Activated B cell treated with CpG ODN at 0.5 μM for 24 hours (primary cell): ENCODE results near the gene STUM. TPM values are rescaled to one million over a fixed set of nuclear protein-coding genes. Genes with fewer than 3 reads are reported as not detected.

Source experiments
- ATAC-seq: fragments of 200-7000 bp; cut with Tn5 transposase; one replicate; pipeline ENCODE4 v1.10.0; 2021; ENCODE audit warnings: low read depth, mild to moderate bottlenecking, moderate library complexity
- CTCF ChIA-PET: fragments of 350-600 bp; sonication (Branson Sonifier 250); formaldehyde crosslinking; loops from one replicate; lab custom pipeline; 2021; ENCODE audit warnings: antibody characterized with exemption; lab: Charles Lee
- POLR2A ChIA-PET: fragments of 350-600 bp; sonication (Branson Sonifier 250); formaldehyde crosslinking; loops from one replicate; lab custom pipeline; 2021; ENCODE audit warnings: antibody characterized with exemption; lab: Charles Lee
- DNase-seq: peaks from one replicate; pipeline ENCODE4 v3.0.0; 2022
- H3K27ac Mint-ChIP-seq: one replicate; pipeline ENCODE4 v1.8.0; 2020; ENCODE audit warnings: mixed read lengths
- H3K27me3 Mint-ChIP-seq: one replicate; pipeline ENCODE4 v1.8.0; 2021; ENCODE audit warnings: mixed read lengths
- H3K36me3 Mint-ChIP-seq: one replicate; pipeline ENCODE4 v1.8.0; 2021; ENCODE audit warnings: low read depth, mixed read lengths
- H3K4me1 Mint-ChIP-seq: one replicate; pipeline ENCODE4 v1.8.0; 2021; ENCODE audit warnings: mixed read lengths
- H3K4me3 Mint-ChIP-seq: one replicate; pipeline ENCODE4 v1.8.0; 2020; ENCODE audit warnings: mild to moderate bottlenecking, mixed read lengths
- H3K9me3 Mint-ChIP-seq: one replicate; pipeline ENCODE4 v1.8.0; 2020; ENCODE audit warnings: mixed read lengths
- intact Hi-C: fragments of 100-400 bp; cut with micrococcal nuclease; formaldehyde crosslinking; loops from one replicate; pipeline ENCODE4 v1.15.1; 2024
- total RNA-seq: library from RNA; stranded (reverse); gene quantifications from 2 replicates; pipeline ENCODE4 v1.2.3, GENCODE V29; 2022
- TF ChIP-seq, protein P1 (sequence below): fragments of 200-600 bp; IDR thresholded peaks from one replicate; pipeline ENCODE4 v1.8.0; 2022; ENCODE audit warnings: antibody characterized with exemption, mild to moderate bottlenecking

STUM gene
- total RNA-seq, 1 donor from 2014 or later = 0.33 TPM

DNA sequence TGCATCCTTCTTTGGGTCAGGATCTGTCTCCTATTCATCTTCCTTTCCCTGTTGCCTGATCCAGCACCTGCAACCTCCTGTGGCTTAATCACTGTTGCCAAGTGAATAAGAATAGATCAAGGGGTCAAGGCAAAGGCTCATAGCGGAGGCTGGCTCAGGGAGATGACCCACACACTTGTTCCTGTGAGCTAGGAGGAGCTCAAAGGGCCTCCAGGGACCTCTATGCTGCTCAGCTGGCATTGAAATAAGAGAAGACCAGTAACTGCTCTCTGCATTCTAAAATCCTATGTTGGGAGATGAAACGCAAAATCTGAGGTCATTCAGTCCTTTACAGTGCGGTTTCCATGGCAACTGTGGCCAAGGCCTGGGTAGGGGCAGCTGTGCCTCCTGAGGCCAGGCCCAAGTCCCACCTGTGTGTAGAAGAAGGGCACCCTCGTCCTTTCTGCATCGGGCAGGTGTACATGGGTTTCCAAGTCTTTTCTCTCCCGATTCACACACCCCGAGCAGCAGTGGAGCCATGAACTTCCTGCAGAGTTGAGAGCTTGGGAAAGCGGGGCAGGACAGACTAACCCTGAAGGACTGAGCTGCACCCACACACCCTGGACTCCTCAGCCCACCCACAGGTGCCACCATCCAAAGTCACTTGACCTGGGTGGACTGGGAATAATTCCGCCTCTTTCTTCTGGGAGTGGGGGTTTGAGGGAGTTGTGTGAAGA lies 27.8 kb upstream of the STUM start:
- Mint-ChIP-seq H3K9me3 (peaks cover 6% of the 10 kb centered on the region), H3K27ac (no peak overlapping the region), H3K4me3 (no peak overlapping the region), H3K4me1 (peaks cover 2% of the 10 kb centered on the region), H3K36me3 (no peaks in the 10 kb centered on the region), H3K27me3 (peaks cover 4% of the 10 kb centered on the region)
- ChIA-PET POLR2A (no interaction called here), CTCF (no interaction called here)
- ATAC-seq (no peak), DNase-seq (no peak)
- intact Hi-C loops = no loop called here
- TF ChIP-seq, protein P1, sequence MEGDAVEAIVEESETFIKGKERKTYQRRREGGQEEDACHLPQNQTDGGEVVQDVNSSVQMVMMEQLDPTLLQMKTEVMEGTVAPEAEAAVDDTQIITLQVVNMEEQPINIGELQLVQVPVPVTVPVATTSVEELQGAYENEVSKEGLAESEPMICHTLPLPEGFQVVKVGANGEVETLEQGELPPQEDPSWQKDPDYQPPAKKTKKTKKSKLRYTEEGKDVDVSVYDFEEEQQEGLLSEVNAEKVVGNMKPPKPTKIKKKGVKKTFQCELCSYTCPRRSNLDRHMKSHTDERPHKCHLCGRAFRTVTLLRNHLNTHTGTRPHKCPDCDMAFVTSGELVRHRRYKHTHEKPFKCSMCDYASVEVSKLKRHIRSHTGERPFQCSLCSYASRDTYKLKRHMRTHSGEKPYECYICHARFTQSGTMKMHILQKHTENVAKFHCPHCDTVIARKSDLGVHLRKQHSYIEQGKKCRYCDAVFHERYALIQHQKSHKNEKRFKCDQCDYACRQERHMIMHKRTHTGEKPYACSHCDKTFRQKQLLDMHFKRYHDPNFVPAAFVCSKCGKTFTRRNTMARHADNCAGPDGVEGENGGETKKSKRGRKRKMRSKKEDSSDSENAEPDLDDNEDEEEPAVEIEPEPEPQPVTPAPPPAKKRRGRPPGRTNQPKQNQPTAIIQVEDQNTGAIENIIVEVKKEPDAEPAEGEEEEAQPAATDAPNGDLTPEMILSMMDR = no peak

DNA sequence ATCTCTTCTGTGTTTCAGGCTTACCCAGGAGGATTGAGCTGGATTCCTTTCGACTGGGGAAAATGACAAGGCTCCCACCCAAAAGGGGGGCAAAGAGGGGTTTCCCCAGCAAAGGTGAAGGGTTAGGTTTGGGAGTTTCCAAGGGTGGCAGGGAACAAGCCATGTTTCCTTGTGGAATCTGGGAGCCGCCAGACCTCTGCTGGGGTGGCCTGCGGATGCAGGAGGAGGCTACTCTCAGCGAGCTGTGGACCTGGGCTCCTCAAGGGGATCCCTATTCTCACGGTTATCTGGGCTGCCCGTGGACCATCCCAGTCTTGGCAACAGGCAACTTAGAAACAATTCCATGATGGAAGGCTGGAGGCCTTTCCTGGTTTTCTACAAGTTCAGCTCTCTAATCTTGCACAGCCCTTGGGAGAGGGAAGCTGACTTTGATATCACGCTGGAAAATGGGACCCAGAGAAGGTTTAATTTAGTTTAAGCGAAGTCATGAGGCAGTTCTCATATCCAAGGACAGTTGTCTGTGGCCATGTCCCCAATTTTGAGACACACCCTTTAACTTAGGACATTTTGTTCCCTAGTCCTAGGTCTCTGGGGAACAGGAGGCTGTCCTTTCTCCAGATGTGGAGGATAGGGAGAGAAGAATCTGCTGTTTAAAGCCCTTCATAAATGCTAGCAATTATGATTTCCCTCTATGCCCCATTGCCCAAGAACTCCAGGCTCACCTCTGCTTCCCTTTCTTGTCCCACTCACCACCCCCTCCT lies 24.7 kb upstream of the STUM start:
- DNase-seq = no peak
- Mint-ChIP-seq H3K4me3 (no peak overlapping the region), H3K9me3 (peaks cover 6% of the 10 kb centered on the region), H3K4me1 (no peaks in the 10 kb centered on the region), H3K27ac (no peak overlapping the region), H3K36me3 (no peaks in the 10 kb centered on the region), H3K27me3 (peaks cover 4% of the 10 kb centered on the region)
- CTCF ChIA-PET = no interaction called here
- ATAC-seq = no peak
- intact Hi-C loops = no loop called here
- TF ChIP-seq, protein P1 = no peak
- POLR2A ChIA-PET = no interaction called here

DNA sequence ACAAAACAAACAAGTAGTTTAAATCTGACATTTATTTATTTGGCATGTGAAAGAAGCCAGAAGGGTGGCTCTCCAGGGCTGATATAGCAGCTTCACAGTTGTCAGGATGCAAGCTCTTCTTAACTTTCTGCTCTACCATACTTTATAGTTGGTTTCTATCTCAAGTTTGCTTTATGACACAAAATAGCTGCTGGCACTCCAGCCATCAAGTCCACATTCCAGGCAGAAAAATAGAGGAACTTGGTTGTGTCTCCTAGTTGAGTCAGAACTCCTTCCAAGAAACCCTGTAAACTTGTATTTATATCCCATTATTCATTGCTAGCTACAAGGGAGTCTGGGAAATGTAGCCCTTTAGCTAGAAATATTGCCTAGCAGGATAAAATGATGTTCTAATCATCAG lies 24.0 kb upstream of the STUM start:
- CTCF ChIA-PET = no interaction called here
- no peak overlapping the region for H3K27ac Mint-ChIP-seq
- no peaks in the 10 kb centered on the region for H3K4me1 Mint-ChIP-seq
- intact Hi-C loops = no loop called here
- no peaks in the 10 kb centered on the region for H3K36me3 Mint-ChIP-seq
- peaks cover 6% of the 10 kb centered on the region for H3K9me3 Mint-ChIP-seq
- H3K27me3 Mint-ChIP-seq = peaks cover 4% of the 10 kb centered on the region
- ATAC-seq (no peak), DNase-seq (no peak)
- POLR2A ChIA-PET = no interaction called here
- H3K4me3 Mint-ChIP-seq = no peak overlapping the region
- TF ChIP-seq, protein P1 = no peak

DNA sequence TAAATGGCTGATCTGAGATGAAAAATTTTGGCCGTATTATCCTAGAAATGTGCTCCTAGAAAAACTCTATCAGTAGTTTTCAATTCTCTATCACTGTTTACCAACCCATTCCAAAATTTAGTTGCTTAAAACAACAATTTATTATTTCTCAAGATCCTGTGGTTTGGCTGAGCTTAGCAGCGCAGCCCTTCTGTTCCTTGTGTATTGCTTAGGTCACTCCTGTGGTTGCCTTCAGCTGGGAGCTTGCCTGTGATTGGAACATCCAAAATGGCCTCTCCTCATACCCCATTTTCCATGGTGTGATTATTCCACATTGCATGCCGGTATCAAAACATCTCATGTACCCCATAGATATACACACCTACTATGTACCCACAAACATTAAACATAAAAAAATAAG lies 22.8 kb upstream of the STUM start:
- Mint-ChIP-seq H3K36me3 (no peaks in the 10 kb centered on the region), H3K27me3 (peaks cover 8% of the 10 kb centered on the region), H3K4me1 (no peaks in the 10 kb centered on the region), H3K27ac (no peak overlapping the region), H3K4me3 (no peak overlapping the region), H3K9me3 (peaks cover 6% of the 10 kb centered on the region)
- TF ChIP-seq, protein P1 = no peak
- intact Hi-C loops = no loop called here
- ATAC-seq = no peak
- no peak for DNase-seq
- ChIA-PET POLR2A (no interaction called here), CTCF (no interaction called here)

DNA sequence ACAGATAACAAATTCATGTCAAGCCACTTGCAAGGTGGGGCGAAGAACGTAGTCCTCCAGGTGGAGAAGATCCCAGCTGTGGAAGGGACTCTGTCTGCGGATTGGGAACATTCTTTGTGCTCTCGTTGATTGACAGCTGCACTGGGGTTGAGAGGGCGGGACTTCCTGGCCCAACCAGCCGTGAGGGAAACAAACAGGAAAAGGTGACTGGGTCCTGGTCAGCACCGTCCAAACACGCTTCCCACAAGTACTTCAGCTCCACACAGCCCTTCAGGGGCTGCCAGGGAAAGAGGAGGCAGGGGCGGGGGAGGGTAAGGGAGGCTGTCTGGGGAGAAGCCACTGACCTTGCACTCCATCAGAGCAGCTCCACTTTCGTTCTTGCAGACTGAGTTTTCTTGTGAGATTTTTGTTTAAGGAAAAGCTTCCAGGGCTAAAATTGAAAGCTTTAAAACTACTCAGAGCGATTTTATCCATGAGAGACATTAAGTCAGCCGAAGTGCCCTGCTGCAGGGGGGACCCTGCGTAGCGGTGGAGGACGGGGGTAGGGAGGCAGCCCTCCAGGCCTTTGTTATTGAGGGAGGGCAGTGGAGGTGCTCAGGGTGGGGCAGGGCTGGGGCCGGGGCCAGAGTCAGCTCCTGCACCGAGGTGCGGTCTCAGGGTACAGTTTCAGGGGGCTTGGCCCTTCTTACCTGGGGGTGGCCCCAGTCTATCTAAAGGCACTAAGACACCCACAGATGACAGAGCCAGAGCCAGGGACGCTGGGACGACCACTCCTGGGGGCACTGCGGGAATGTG lies 21.6 kb upstream of the STUM start:
- no peak overlapping the region for H3K27ac Mint-ChIP-seq
- ChIA-PET CTCF (no interaction called here), POLR2A (interaction anchor here (0.6 kb wide), 1 partner anchor 1880 kb away, joined by 13 read pairs; the partner anchor contains the start of gene TRIM11)
- TF ChIP-seq, protein P1 = no peak
- no peaks in the 10 kb centered on the region for H3K4me1 Mint-ChIP-seq
- H3K27me3 Mint-ChIP-seq = peaks cover 12% of the 10 kb centered on the region
- intact Hi-C loops = no loop called here
- no peak for DNase-seq
- no peak overlapping the region for H3K4me3 Mint-ChIP-seq
- no peak for ATAC-seq
- H3K9me3 Mint-ChIP-seq = peaks cover 6% of the 10 kb centered on the region
- H3K36me3 Mint-ChIP-seq = no peaks in the 10 kb centered on the region
